ENCODE results near the gene MPZL3.
A peak's percentile ranks its signal among the peaks of the same experiment; 100 is the strongest.

Gene MPZL3

GRCh38 chr11:118251858-118252652 lies at the start of gene MPZL3:
Gene MPZL3 (minus strand): TSS chr11:118252365. CDS start chr11:118252294, 71 bp downstream.
- DNase-seq = peak; percentile 78

- DNase-seq = no peak
Observed at GRCh38 chr11:118301600-118302195, 49.5 kb upstream of the MPZL3 start.

GRCh38 chr11:118295815-118296454 lies 43.8 kb upstream of the MPZL3 start:
- DNase-seq = no peak

DNA sequence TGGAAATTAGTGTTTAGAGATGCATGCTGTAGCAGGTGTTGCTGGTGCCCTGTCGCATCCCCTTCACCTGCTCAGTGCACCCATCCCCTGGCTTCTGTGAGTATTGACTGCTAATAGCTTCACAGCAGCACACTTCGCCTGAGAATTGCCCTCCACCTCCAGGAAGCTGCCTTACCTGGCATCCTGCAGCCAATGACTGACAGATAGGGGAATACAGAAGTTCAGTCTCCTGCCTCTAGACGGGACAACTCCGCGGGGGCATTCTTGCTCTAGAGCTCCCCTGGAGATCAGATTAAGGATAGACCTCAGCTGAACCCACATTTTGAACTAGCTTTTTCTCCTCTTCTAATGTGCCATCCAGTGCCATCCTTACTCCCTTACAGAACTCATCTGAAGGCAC lies 43.0 kb upstream of the MPZL3 start:
- no peak for DNase-seq

- no peak for DNase-seq
Observed at GRCh38 chr11:118294053-118294452, 41.9 kb upstream of the MPZL3 start.

- no peak for DNase-seq
Observed at GRCh38 chr11:118291477-118292135, 39.4 kb upstream of the MPZL3 start.

GRCh38 chr11:118290923-118291322 lies 38.8 kb upstream of the MPZL3 start:
- DNase-seq = no peak

DNA sequence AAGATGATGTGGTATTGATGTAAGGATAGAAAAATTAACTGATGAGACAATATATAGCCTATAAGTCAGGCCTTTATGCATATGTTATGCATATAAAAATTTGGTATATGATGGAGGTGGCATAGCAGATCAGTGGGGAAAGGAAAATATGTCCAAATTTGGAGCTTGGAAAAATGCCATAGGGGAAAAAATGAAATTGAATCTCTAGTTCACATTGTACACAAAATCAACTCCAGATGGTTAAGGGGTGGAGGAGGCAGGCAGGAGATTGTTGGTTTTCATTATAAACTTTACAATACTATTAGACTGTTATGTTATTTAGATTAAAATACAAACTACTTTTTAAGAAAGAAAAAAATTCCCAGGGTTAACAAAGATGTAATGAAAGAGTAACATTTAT lies 37.2 kb upstream of the MPZL3 start:
- DNase-seq = no peak

DNA sequence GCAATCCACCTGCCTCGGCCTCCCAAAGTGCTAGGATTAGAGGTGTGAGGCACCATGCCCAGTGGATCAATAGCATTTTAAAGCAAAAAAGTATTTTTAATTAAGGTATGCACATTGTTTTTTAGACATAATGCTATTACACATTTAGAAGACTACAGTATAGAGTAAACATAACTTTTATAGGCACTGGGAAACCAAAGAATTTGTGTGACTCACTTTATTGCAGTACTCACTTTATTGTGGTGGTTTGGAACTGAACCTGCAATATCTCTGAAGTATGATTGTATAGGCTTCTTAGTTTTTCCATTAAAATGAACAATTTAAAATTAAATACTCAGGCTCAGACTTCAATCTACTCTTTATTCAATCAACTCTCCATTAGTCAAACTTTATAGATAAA lies 34.8 kb upstream of the MPZL3 start:
- no peak for DNase-seq

- no peak for DNase-seq
Observed at GRCh38 chr11:118286545-118286944, 34.4 kb upstream of the MPZL3 start.

- no peak for DNase-seq
Observed at GRCh38 chr11:118283756-118284350, 31.7 kb upstream of the MPZL3 start.

DNA sequence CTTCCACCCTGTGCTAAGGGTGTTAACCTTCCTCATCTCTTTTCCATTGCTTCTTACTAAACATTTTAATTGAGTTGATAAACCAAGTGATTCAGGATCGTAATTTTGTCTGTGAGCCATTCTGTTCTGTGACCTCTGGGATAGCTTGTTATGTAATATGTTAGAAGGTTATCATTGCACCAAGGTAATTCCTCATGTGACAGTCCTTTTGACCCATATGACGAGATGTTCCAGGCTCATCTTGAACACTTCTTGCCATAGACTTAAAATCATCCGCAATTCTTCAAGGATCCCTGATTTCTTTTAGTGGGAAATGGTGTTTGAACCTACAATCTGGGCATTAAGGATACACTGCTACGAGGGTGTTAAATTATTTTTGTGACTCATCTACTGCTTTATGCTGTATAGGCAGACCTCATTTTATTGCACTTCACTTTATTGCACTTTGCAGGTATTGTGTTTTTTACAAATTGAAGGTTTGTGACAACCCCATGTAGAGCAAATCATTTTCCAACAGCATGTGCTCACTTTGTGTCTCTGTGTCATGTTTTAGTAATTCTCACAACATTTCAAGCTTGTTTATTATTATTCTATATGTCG lies 31.0 kb upstream of the MPZL3 start:
- DNase-seq = no peak

GRCh38 chr11:118282606-118283005 lies 30.4 kb upstream of the MPZL3 start:
- DNase-seq = no peak

GRCh38 chr11:118281284-118281683 lies 29.1 kb upstream of the MPZL3 start:
- no peak for DNase-seq

DNA sequence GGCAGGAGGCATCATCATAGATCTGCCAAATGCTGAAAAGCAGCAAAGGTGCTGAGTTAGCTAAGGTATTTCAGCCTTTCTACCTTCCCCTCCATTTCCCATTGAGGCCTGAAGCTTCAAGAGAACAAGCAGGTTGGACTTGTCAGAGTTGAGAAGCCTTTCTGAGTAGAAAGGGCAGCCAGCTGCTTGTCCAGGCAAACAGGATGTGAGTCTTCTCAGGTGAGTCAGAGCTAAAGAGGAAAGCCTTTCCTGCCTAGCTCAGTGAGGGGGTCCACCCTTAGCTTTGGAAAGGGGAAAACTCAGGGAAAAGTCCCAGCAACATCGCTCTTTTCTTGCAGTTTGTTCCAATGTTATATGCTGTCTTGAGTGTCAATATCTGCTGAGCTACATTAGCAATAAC lies 25.1 kb upstream of the MPZL3 start:
- no peak for DNase-seq

GRCh38 chr11:118276422-118276821 lies 24.3 kb upstream of the MPZL3 start:
- no peak for DNase-seq

GRCh38 chr11:118275176-118275575 lies 23.0 kb upstream of the MPZL3 start:
- no peak for DNase-seq

- DNase-seq = no peak
Observed at GRCh38 chr11:118274186-118274585, 22.0 kb upstream of the MPZL3 start.

DNA sequence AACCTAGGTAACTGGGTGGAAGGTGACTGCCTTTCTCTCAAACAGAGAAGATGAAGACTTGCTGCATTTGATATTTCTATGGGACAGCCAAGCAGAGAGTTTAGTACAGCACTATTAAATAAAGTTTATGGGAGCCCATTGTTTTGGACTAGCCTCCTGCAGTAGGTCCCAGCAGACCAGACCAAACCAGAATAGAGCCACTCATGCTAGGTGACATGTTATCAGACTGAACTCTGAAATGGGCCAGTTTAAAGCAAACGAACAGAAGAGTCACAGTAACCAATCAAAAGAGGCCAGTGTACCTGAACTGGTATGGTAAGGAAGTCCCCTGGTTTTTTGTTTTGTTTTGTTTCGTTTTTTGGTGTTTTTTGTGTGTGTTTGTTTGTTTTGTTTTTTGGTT lies 19.8 kb upstream of the MPZL3 start:
- no peak for DNase-seq

DNA sequence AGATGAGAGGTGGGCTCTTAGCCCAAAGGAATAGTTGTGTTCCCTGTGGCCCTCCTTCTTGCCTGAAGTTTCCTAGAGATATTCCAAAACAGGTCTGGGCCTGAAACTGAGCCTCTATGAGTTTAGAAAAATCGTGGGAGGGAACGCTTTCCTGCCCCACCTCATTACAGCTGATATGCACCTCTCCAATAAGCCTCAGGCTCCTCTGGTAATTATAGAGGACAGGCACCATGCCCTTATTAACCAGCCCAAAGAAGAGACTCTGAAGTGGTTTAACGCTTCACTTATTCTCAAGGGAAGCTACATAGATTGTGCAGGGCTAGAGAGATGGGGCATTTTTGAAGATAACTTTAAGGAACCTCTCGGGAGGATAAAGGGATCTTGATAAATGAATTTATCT lies 15.3 kb upstream of the MPZL3 start:
- DNase-seq = no peak

DNA sequence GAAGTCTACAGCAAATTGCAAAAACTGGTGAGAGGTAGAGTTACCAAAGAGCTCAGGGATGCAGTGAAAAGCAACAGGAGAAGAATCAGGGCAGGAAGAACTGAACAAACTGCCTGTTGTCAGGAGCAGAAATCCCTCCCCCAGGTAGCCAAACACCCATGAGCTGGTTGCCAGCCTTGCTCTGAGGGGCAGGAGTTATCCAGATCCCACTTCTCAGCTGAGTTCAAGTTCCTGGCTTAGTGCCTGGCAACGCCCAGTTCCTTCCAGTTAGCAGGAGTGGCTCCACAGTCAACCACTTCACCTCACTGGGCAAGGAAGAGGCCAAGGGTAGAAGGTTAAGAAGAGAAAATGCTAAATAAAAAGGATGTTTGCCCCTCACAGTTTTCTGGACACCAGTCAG lies 13.8 kb upstream of the MPZL3 start:
- no peak for DNase-seq

DNA sequence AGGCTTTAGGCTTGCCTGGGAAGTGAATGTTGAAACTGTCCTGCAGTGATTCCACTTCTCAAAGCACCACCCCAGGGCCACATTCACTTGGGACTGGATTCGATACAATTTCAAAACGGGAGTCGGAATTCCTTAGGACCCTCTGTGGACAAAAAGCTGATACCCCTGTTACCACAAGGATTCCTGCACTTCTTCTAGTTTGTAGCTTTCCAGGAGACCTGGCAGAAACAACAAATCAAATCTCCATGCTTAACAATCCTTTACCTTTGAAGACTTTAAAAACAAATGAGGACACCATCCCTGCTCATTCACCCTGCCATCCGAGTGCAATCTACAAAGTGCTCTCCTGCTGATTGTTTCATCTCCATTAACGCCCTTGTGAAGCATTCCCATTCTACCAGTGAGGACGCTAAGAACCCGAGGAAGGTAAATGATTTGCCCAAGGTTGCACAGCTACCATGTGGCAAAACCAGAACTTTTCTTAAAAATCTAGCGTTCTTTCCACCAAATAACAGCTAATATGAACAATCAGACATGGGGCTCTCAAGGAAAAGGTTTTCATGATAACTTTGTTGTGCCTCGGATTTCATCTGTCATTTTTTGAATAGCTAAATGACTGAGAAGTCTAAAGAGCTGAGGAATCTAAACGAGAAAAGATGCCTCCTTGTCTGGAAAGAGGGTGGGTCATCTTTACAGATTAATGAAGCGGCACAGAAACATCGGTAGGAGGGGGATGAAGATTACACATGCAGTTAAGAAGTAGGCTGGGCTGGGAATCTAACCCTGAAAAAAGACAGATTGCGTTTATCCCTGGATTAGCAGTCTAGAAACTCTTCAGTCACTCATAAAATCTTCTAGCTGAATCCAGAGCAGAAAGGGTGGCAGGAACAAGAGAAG lies 12.7 kb upstream of the MPZL3 start:
- no peak for DNase-seq
